Neuron (in vitro differentiated cells): Measurements from ENCODE around the gene DAPP1.
"Not testable (repeated sequence)": the region's sequence is repeated elsewhere in the genome, so short reads cannot be mapped to it uniquely, and the experiment has no call there.

Source experiments
- H2AFZ ChIP-seq: one replicate; pipeline ENCODE4 v1.6.1; 2013; ENCODE audit warnings: low read depth, mild to moderate bottlenecking, inconsistent platforms, low read length, moderate library complexity
- H3K27me3 ChIP-seq: one replicate; pipeline ENCODE4 v1.6.1; 2013; ENCODE audit warnings: low read length; ENCODE audit not compliant: insufficient read depth
- H3K36me3 ChIP-seq: one replicate; pipeline ENCODE4 v1.6.1; 2013; ENCODE audit warnings: low read length; ENCODE audit not compliant: insufficient read depth
- H3K4me1 ChIP-seq: one replicate; pipeline ENCODE4 v1.6.1; 2013; ENCODE audit warnings: low read length; ENCODE audit not compliant: insufficient read depth
- H3K4me3 ChIP-seq: 2 replicates; pipeline ENCODE4 v1.5.1; 2013; ENCODE audit warnings: mild to moderate bottlenecking, low read length, moderate library complexity
- H3K9me3 ChIP-seq: one replicate; pipeline ENCODE4 v1.6.1; 2013; ENCODE audit warnings: low read length

DAPP1 gene

GRCh38 chr4:99830051-99830450 lies 13.4 kb downstream of the DAPP1 start:
- not testable (repeated sequence) for H3K27me3 ChIP-seq, H2AFZ ChIP-seq, H3K36me3 ChIP-seq, H3K9me3 ChIP-seq, H3K4me3 ChIP-seq, H3K4me1 ChIP-seq

- Histone ChIP-seq H3K4me1 (no peaks in the 10 kb centered on the region), H3K9me3 (no peaks in the 10 kb centered on the region), H2AFZ (no peak overlapping the region), H3K27me3 (no peaks in the 10 kb centered on the region), H3K4me3 (no peak overlapping the region), H3K36me3 (no peaks in the 10 kb centered on the region)
Observed at GRCh38 chr4:99832321-99832720, 15.7 kb downstream of the DAPP1 start.

- Histone ChIP-seq H3K4me3 (no peak overlapping the region), H3K4me1 (no peaks in the 10 kb centered on the region), H3K36me3 (no peaks in the 10 kb centered on the region), H3K27me3 (no peaks in the 10 kb centered on the region), H2AFZ (no peak overlapping the region), H3K9me3 (no peaks in the 10 kb centered on the region)
Observed at GRCh38 chr4:99832758-99833157, 16.1 kb downstream of the DAPP1 start.

GRCh38 chr4:99833756-99834155 lies 17.1 kb downstream of the DAPP1 start:
- Histone ChIP-seq H3K9me3 (no peaks in the 10 kb centered on the region), H3K4me3 (no peak overlapping the region), H2AFZ (no peak overlapping the region), H3K36me3 (no peaks in the 10 kb centered on the region), H3K4me1 (no peaks in the 10 kb centered on the region), H3K27me3 (no peaks in the 10 kb centered on the region)

- no peak overlapping the region for H3K4me3 ChIP-seq
- no peaks in the 10 kb centered on the region for H3K4me1 ChIP-seq
- no peaks in the 10 kb centered on the region for H3K9me3 ChIP-seq
- no peak overlapping the region for H2AFZ ChIP-seq
- no peaks in the 10 kb centered on the region for H3K27me3 ChIP-seq
- no peaks in the 10 kb centered on the region for H3K36me3 ChIP-seq
Observed at GRCh38 chr4:99834569-99834968, 17.9 kb downstream of the DAPP1 start.

- Histone ChIP-seq H3K27me3 (no peaks in the 10 kb centered on the region), H3K4me1 (no peaks in the 10 kb centered on the region), H2AFZ (no peak overlapping the region), H3K9me3 (no peaks in the 10 kb centered on the region), H3K36me3 (no peaks in the 10 kb centered on the region), H3K4me3 (no peak overlapping the region)
Observed at GRCh38 chr4:99835942-99836341, 19.3 kb downstream of the DAPP1 start.

GRCh38 chr4:99838927-99839326 lies 22.3 kb downstream of the DAPP1 start:
- no peaks in the 10 kb centered on the region for H3K36me3 ChIP-seq
- no peaks in the 10 kb centered on the region for H3K9me3 ChIP-seq
- H3K4me3 ChIP-seq, result no peak overlapping the region
- no peaks in the 10 kb centered on the region for H3K27me3 ChIP-seq
- H3K4me1 ChIP-seq, result no peaks in the 10 kb centered on the region
- H2AFZ ChIP-seq, result no peak overlapping the region

- Histone ChIP-seq H3K36me3 (no peaks in the 10 kb centered on the region), H3K9me3 (no peaks in the 10 kb centered on the region), H3K4me1 (peaks cover 10% of the 10 kb centered on the region), H3K4me3 (no peak overlapping the region), H3K27me3 (no peaks in the 10 kb centered on the region), H2AFZ (no peak overlapping the region)
Observed at GRCh38 chr4:99841129-99841528, 24.5 kb downstream of the DAPP1 start.

GRCh38 chr4:99843413-99843812 lies 26.8 kb downstream of the DAPP1 start:
- H2AFZ ChIP-seq, result no peak overlapping the region
- H3K36me3 ChIP-seq, result no peaks in the 10 kb centered on the region

GRCh38 chr4:99844048-99844447 lies 27.4 kb downstream of the DAPP1 start:
- Histone ChIP-seq H3K4me1 (peaks cover 21% of the 10 kb centered on the region), H3K4me3 (no peak overlapping the region), H3K27me3 (no peaks in the 10 kb centered on the region), H3K9me3 (no peaks in the 10 kb centered on the region), H3K36me3 (no peaks in the 10 kb centered on the region), H2AFZ (peak overlapping the region; percentile 54)

More at GRCh38 chr4:99843413-99843812, 26.8 kb downstream of the DAPP1 start:
- H3K9me3 ChIP-seq, result no peaks in the 10 kb centered on the region
- H3K4me1 ChIP-seq, result peaks cover 21% of the 10 kb centered on the region
- H3K4me3 ChIP-seq, result no peak overlapping the region
- H3K27me3 ChIP-seq, result no peaks in the 10 kb centered on the region

GRCh38 chr4:99845179-99845578 lies 28.6 kb downstream of the DAPP1 start:
- Histone ChIP-seq H3K4me1 (peaks cover 21% of the 10 kb centered on the region), H3K9me3 (no peaks in the 10 kb centered on the region), H3K4me3 (no peak overlapping the region), H2AFZ (no peak overlapping the region), H3K27me3 (no peaks in the 10 kb centered on the region), H3K36me3 (no peaks in the 10 kb centered on the region)

- Histone ChIP-seq H3K4me1 (peaks cover 22% of the 10 kb centered on the region), H3K4me3 (no peak overlapping the region), H3K27me3 (no peaks in the 10 kb centered on the region), H2AFZ (peak overlapping the region; percentile 32), H3K9me3 (no peaks in the 10 kb centered on the region), H3K36me3 (no peaks in the 10 kb centered on the region)
Observed at GRCh38 chr4:99845708-99846469, 29.3 kb downstream of the DAPP1 start.

GRCh38 chr4:99846891-99847290 lies 30.3 kb downstream of the DAPP1 start:
- Histone ChIP-seq H3K4me1 (peaks cover 23% of the 10 kb centered on the region), H3K4me3 (no peak overlapping the region), H3K36me3 (no peaks in the 10 kb centered on the region), H2AFZ (no peak overlapping the region), H3K27me3 (no peaks in the 10 kb centered on the region), H3K9me3 (no peaks in the 10 kb centered on the region)
